CD4-positive, alpha-beta memory T cell (primary cell): ENCODE data around the gene ATP10A. TPM values are rescaled to one million over a fixed set of nuclear protein-coding genes. Genes with fewer than 3 reads are reported as not detected.

Experiments used
- CTCF ChIA-PET: fragments of 350-600 bp; sonication (Branson Sonifier 250); formaldehyde crosslinking; loops from one replicate; lab custom pipeline; 2021; ENCODE audit warnings: inconsistent platforms; ENCODE audit not compliant: partially characterized antibody; lab: Charles Lee
- POLR2A ChIA-PET: fragments of 350-600 bp; sonication (Branson Sonifier 250); formaldehyde crosslinking; loops from one replicate; lab custom pipeline; 2021; ENCODE audit not compliant: partially characterized antibody; lab: Charles Lee
- DNase-seq, 5 donors: peaks; one replicate each; pipeline versions ENCODE4 v3.0.0 to v3.0.0-alpha.2; 2020 to 2022; ENCODE audit warnings: mixed read lengths in 1 of 5
- H3K27ac ChIP-seq: one replicate; pipeline ENCODE4 v1.7.0; 2013; ENCODE audit warnings: low read depth, low read length
- H3K27me3 ChIP-seq: 2 replicates; pipeline ENCODE4 v1.7.0; 2013; ENCODE audit warnings: mild to moderate bottlenecking, low read length, moderate library complexity; ENCODE audit not compliant: insufficient read depth
- H3K36me3 ChIP-seq: 2 replicates; pipeline ENCODE4 v1.7.0; 2013; ENCODE audit warnings: mild to moderate bottlenecking, low read length, moderate library complexity; ENCODE audit not compliant: insufficient read depth
- H3K4me1 ChIP-seq: 2 replicates; pipeline ENCODE4 v1.7.0; 2013; ENCODE audit warnings: mild to moderate bottlenecking, low read length, moderate library complexity; ENCODE audit not compliant: insufficient read depth
- H3K4me3 ChIP-seq, 2 donors: one replicate each; pipeline ENCODE4 v1.7.0; 2013; ENCODE audit warnings: low read length in 2 of 2, mild to moderate bottlenecking in 1 of 2
- H3K9me3 ChIP-seq, 2 donors: one replicate each; pipeline ENCODE4 v1.7.0; 2013; ENCODE audit warnings: low read length in 2 of 2, control low read depth in 1 of 2; ENCODE audit not compliant: control insufficient read depth in 1 of 2
- H3K27ac Mint-ChIP-seq, 7 donors: one replicate each; pipeline ENCODE4 v1.8.0; 2020 to 2021; ENCODE audit warnings: mixed read lengths in 7 of 7, mild to moderate bottlenecking in 6 of 7, inconsistent platforms in 3 of 7, moderate library complexity in 3 of 7
- H3K27me3 Mint-ChIP-seq, 2 donors: one replicate each; pipeline ENCODE4 v1.8.0; 2020 to 2021; ENCODE audit warnings: mixed read lengths in 2 of 2
- H3K36me3 Mint-ChIP-seq, 2 donors: one replicate each; pipeline ENCODE4 v1.8.0; 2020 to 2021; ENCODE audit warnings: mixed read lengths in 2 of 2, inconsistent platforms in 1 of 2, mild to moderate bottlenecking in 1 of 2
- H3K4me1 Mint-ChIP-seq, 4 donors: one replicate each; pipeline ENCODE4 v1.8.0; 2020 to 2021; ENCODE audit warnings: mixed read lengths in 4 of 4, mild to moderate bottlenecking in 1 of 4
- H3K4me3 Mint-ChIP-seq, 8 donors: one replicate each; pipeline ENCODE4 v1.8.0; 2020 to 2021; ENCODE audit warnings: mixed read lengths in 8 of 8, mild to moderate bottlenecking in 7 of 8, moderate library complexity in 6 of 8, inconsistent platforms in 3 of 8
- H3K9me3 Mint-ChIP-seq, 8 donors: one replicate each; pipeline ENCODE4 v1.8.0; 2020 to 2021; ENCODE audit warnings: mixed read lengths in 8 of 8, mild to moderate bottlenecking in 5 of 8, inconsistent platforms in 3 of 8, moderate library complexity in 1 of 8
- intact Hi-C: fragments of 100-400 bp; cut with micrococcal nuclease; formaldehyde crosslinking; loops from one replicate; pipeline ENCODE4 v1.15.1; 2023
- polyA plus RNA-seq, 2 donors: library from polyadenylated mRNA; unstranded; fragments of 300-500 nt; fragmentation: Illumina TruSeq; gene quantifications; one replicate each; pipeline ENCODE4 v1.2.3, GENCODE V29; 2021
- total RNA-seq, 2 experiments: library from RNA; stranded (reverse); gene quantifications; one replicate each; pipeline ENCODE4 v1.2.3, GENCODE V29; 2021

The ATP10A gene
- total and polyA plus RNA-seq, 4 experiments from 2014 or later, result 2.7 to 51.1 (median 29.7) TPM

- H3K36me3 Mint-ChIP-seq, result peaks cover 3 to 8% of the 10 kb centered on the region in 2 donors
- H3K4me1 Mint-ChIP-seq, result peaks cover 10 to 36% (median 26%) of the 10 kb centered on the region in 4 donors
- no peak overlapping the region for H3K4me3 ChIP-seq
- H3K4me3 Mint-ChIP-seq, result no peak overlapping the region
- ChIA-PET CTCF (interaction anchor here (1.3 to 4.6 kb wide), 3 partner anchors 76 to 148 kb away, joined by 3 to 47 read pairs (median 23); partner anchors contain the start of gene ATP10A), POLR2A (interaction anchor here (3.4 kb wide), 1 partner anchor 76 kb away, joined by 18 read pairs; the partner anchor contains the start of gene ATP10A)
- H3K27ac ChIP-seq, result no peak overlapping the region
- no peak for DNase-seq
- no peaks in the 10 kb centered on the region for H3K4me1 ChIP-seq
- no peaks in the 10 kb centered on the region for H3K27me3 Mint-ChIP-seq
- peaks cover 8% of the 10 kb centered on the region for H3K36me3 ChIP-seq
- no peaks in the 10 kb centered on the region for H3K27me3 ChIP-seq
- no peaks in the 10 kb centered on the region for H3K9me3 ChIP-seq
- peak overlapping the region in 3 of 7 donors; percentile 42 to 68 (median 49) for H3K27ac Mint-ChIP-seq
- no peaks in the 10 kb centered on the region for H3K9me3 Mint-ChIP-seq
- intact Hi-C loops, result no loop called here
Observed at GRCh38 chr15:25784876-25785640, 78.1 kb downstream of the ATP10A start.

- Mint-ChIP-seq H3K9me3 (no peaks in the 10 kb centered on the region), H3K27me3 (no peaks in the 10 kb centered on the region), H3K4me3 (no peak overlapping the region), H3K27ac (peak overlapping the region in 4 of 7 donors; percentile 30 to 64 (median 44)), H3K4me1 (peaks cover 8 to 28% (median 25%) of the 10 kb centered on the region in 4 donors), H3K36me3 (peaks cover 7 to 14% of the 10 kb centered on the region in 2 donors)
- H3K27me3 ChIP-seq, result no peaks in the 10 kb centered on the region
- DNase-seq, result peak in 4 of 5 donors; percentile 17 to 29 (median 25)
- H3K36me3 ChIP-seq, result peaks cover 8% of the 10 kb centered on the region
- intact Hi-C loops, result loop anchor here (1.0 kb wide), 1 partner anchor 76 kb away; no protein-coding TSS in a partner anchor
- no peaks in the 10 kb centered on the region for H3K4me1 ChIP-seq
- CTCF ChIA-PET, result interaction anchor here (0.8 to 4.6 kb wide), 20 partner anchors 9 to 152 kb away, joined by 3 to 47 read pairs (median 4); partner anchors contain the start of gene ATP10A
- no peak overlapping the region for H3K27ac ChIP-seq
- no peaks in the 10 kb centered on the region for H3K9me3 ChIP-seq
- H3K4me3 ChIP-seq, result no peak overlapping the region
- POLR2A ChIA-PET, result interaction anchor here (1.0 to 3.4 kb wide), 2 partner anchors 29 to 78 kb away, joined by 3 to 18 read pairs; partner anchors contain the start of gene ATP10A
Observed at GRCh38 chr15:25783607-25784540, 79.3 kb downstream of the ATP10A start.

DNA sequence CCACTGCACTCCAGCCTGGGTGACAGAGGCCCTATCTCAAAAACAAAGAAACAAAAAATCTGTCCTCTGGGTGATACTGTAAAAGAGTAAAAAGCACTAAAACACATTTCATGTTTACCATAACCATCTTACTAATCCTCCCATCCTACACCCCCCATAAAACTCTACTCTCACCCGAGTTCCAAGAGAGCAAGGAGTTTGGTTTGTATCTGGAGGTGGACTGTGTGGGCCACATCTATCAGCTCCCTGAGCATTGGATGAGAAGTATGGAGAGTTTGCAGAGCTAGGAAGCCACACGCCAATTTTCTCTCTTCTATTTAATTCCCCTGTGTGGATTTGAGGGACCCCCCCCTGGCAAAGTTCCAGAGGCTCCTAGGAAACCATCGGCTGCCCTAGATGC lies 80.0 kb downstream of the ATP10A start:
- no peaks in the 10 kb centered on the region for H3K9me3 Mint-ChIP-seq
- no peaks in the 10 kb centered on the region for H3K27me3 Mint-ChIP-seq
- H3K4me1 Mint-ChIP-seq, result peaks cover 8 to 28% (median 23%) of the 10 kb centered on the region in 4 donors
- no peaks in the 10 kb centered on the region for H3K4me1 ChIP-seq
- intact Hi-C loops, result loop anchor here (1.0 kb wide), 1 partner anchor 77 kb away; no protein-coding TSS in a partner anchor
- ChIA-PET POLR2A (interaction anchor here (1.0 to 3.4 kb wide), 2 partner anchors 30 to 78 kb away, joined by 3 to 18 read pairs; partner anchors contain the start of gene ATP10A), CTCF (interaction anchor here (0.9 to 4.6 kb wide), 16 partner anchors 8 to 153 kb away, joined by 3 to 47 read pairs (median 5); partner anchors contain the start of gene ATP10A)
- no peak overlapping the region for H3K27ac ChIP-seq
- no peak for DNase-seq
- H3K36me3 ChIP-seq, result peaks cover 8% of the 10 kb centered on the region
- H3K27me3 ChIP-seq, result no peaks in the 10 kb centered on the region
- no peak overlapping the region for H3K4me3 ChIP-seq
- peaks cover 13 to 18% of the 10 kb centered on the region in 2 donors for H3K36me3 Mint-ChIP-seq
- H3K4me3 Mint-ChIP-seq, result no peak overlapping the region
- H3K9me3 ChIP-seq, result no peaks in the 10 kb centered on the region
- H3K27ac Mint-ChIP-seq, result peak overlapping the region in 2 of 7 donors; percentile 51 to 64

GRCh38 chr15:25780479-25781255 lies 82.5 kb downstream of the ATP10A start:
- Mint-ChIP-seq H3K4me3 (no peak overlapping the region), H3K27ac (no peak overlapping the region), H3K4me1 (peaks cover 6 to 25% (median 23%) of the 10 kb centered on the region in 4 donors), H3K36me3 (peaks cover 23 to 27% of the 10 kb centered on the region in 2 donors), H3K9me3 (no peaks in the 10 kb centered on the region), H3K27me3 (no peaks in the 10 kb centered on the region)
- Histone ChIP-seq H3K27ac (no peak overlapping the region), H3K9me3 (no peaks in the 10 kb centered on the region), H3K4me3 (no peak overlapping the region), H3K27me3 (no peaks in the 10 kb centered on the region), H3K36me3 (peaks cover 8% of the 10 kb centered on the region), H3K4me1 (no peaks in the 10 kb centered on the region)
- DNase-seq, result no peak
- CTCF ChIA-PET, result interaction anchor here (2.8 kb wide), 1 partner anchor 153 kb away, joined by 12 read pairs; no protein-coding TSS in a partner anchor
- POLR2A ChIA-PET, result no interaction called here
- intact Hi-C loops, result no loop called here

DNA sequence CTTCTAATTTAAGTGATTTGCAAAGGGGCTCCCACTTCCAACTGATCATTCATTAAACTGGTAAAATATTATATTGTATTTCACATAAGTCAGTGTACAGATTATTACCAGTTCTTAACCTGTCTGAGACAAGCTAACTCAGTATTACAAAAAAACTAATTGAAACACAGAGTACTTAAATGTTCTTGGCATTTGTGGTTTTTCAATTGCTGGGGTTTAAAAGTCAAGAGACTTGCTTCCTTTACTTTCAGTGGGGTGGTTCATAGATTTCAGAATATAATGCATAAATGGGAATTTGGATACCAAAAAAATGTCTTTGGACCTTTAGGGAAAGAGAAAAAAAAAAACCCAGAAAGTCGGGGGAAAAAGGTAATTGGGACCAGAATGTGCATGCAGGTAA lies 85.0 kb downstream of the ATP10A start:
- POLR2A ChIA-PET, result interaction anchor here (1.7 kb wide), 1 partner anchor 84 kb away, joined by 4 read pairs; no protein-coding TSS in a partner anchor
- H3K4me3 ChIP-seq, result no peak overlapping the region
- no peak overlapping the region for H3K27ac Mint-ChIP-seq
- no peaks in the 10 kb centered on the region for H3K9me3 Mint-ChIP-seq
- H3K9me3 ChIP-seq, result no peaks in the 10 kb centered on the region
- peaks cover 20 to 28% of the 10 kb centered on the region in 2 donors for H3K36me3 Mint-ChIP-seq
- peaks cover 8% of the 10 kb centered on the region for H3K36me3 ChIP-seq
- H3K4me3 Mint-ChIP-seq, result no peak overlapping the region
- H3K27ac ChIP-seq, result no peak overlapping the region
- DNase-seq, result no peak
- intact Hi-C loops, result loop anchor here (5.0 kb wide), 1 partner anchor 34 kb away; no protein-coding TSS in a partner anchor
- H3K4me1 ChIP-seq, result no peaks in the 10 kb centered on the region
- H3K27me3 ChIP-seq, result no peaks in the 10 kb centered on the region
- no peaks in the 10 kb centered on the region for H3K27me3 Mint-ChIP-seq
- CTCF ChIA-PET, result interaction anchor here (1.2 kb wide), 1 partner anchor 156 kb away, joined by 4 read pairs; no protein-coding TSS in a partner anchor
- peaks cover 6 to 31% (median 17%) of the 10 kb centered on the region in 4 donors for H3K4me1 Mint-ChIP-seq

GRCh38 chr15:25777037-25777436 lies 86.1 kb downstream of the ATP10A start:
- no peak for DNase-seq
- Mint-ChIP-seq H3K4me1 (peaks cover 6 to 29% (median 16%) of the 10 kb centered on the region in 4 donors), H3K36me3 (peaks cover 24 to 28% of the 10 kb centered on the region in 2 donors), H3K27me3 (no peaks in the 10 kb centered on the region), H3K9me3 (no peaks in the 10 kb centered on the region), H3K4me3 (no peak overlapping the region), H3K27ac (no peak overlapping the region)
- intact Hi-C loops, result loop anchor here (5.0 kb wide), 1 partner anchor 35 kb away; no protein-coding TSS in a partner anchor
- ChIA-PET POLR2A (no interaction called here), CTCF (no interaction called here)
- no peaks in the 10 kb centered on the region for H3K9me3 ChIP-seq
- no peaks in the 10 kb centered on the region for H3K4me1 ChIP-seq
- no peak overlapping the region for H3K4me3 ChIP-seq
- peaks cover 13% of the 10 kb centered on the region for H3K36me3 ChIP-seq
- no peak overlapping the region for H3K27ac ChIP-seq
- no peaks in the 10 kb centered on the region for H3K27me3 ChIP-seq
